Measurements from ENCODE around the gene BCAS4.
"Not testable (repeated sequence)": the region's sequence is repeated elsewhere in the genome, so short reads cannot be mapped to it uniquely, and the experiment has no call there.

The BCAS4 gene

DNA sequence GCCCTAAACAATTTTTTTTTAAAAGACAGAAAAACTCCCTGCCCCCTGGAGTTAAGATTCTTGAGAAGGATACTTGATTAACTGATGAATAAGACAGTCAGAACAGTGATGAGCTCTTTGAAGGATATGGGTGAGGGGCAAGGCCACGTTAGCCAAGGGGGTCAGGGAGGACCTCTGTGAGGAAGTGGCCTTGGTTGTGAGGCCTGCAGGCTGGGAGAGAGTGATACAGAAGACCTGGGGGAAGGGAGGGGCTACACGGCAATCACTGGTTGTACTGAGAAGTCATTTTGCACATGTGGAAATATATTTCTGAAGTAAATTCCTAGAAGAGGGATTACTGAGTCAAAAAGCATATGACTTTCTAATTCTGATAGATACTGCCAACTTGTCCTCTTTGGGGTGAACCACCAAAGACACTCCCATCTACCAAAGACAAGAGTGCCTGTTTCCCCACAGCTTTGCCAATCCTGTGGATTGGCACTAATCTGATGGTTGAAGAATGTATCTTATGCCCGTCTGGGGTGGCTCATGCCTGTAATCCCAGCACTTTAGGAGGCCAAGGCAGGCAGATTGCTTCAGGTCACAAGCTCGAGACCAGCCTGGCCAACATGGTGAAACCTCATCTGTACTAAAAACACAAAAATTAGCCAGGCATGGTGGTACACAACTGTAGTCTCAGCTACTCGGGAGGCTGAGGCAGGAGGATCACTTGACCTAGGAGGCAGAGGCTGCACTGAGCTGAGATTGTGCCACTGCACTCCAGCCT lies 22.3 kb upstream of the BCAS4 start:
- H3K27ac Mint-ChIP-seq, result no peak overlapping the region

DNA sequence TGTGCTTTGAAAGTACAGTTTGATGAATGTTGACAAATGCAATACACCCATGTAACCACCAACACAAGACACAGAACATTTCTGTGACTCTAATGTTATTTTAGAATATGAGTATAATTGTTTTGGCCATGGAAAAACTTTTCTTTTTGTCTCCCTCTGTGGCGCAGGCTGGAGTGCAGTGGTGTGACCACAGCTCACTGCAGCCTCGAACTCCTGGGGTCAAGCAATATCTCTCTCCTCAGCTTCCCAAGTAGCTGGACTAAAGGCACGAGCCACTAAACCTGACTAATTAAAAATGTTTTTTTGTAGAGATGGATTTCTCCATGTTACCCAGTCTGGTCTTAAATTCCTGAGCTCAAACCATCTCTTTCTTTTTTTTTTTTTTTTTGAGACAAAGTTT lies 20.3 kb upstream of the BCAS4 start:
- Mint-ChIP-seq H3K4me1 (peaks cover 5% of the 10 kb centered on the region), H3K9me3 (no peaks in the 10 kb centered on the region), H3K27me3 (ENCODE audit: low read depth, poor library complexity) (peaks cover 17% of the 10 kb centered on the region), H3K4me3 (no peak overlapping the region), H3K27ac (no peak overlapping the region), H3K36me3 (ENCODE audit: low read depth) (no peaks in the 10 kb centered on the region)
- TF ChIP-seq, protein P1, sequence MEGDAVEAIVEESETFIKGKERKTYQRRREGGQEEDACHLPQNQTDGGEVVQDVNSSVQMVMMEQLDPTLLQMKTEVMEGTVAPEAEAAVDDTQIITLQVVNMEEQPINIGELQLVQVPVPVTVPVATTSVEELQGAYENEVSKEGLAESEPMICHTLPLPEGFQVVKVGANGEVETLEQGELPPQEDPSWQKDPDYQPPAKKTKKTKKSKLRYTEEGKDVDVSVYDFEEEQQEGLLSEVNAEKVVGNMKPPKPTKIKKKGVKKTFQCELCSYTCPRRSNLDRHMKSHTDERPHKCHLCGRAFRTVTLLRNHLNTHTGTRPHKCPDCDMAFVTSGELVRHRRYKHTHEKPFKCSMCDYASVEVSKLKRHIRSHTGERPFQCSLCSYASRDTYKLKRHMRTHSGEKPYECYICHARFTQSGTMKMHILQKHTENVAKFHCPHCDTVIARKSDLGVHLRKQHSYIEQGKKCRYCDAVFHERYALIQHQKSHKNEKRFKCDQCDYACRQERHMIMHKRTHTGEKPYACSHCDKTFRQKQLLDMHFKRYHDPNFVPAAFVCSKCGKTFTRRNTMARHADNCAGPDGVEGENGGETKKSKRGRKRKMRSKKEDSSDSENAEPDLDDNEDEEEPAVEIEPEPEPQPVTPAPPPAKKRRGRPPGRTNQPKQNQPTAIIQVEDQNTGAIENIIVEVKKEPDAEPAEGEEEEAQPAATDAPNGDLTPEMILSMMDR (IDR thresholded peaks at IDR 0.05), result no peak
- DNase-seq, result no peak

More for the DNA sequence above, 22.3 kb upstream of the BCAS4 start:
- Mint-ChIP-seq H3K9me3 (no peaks in the 10 kb centered on the region), H3K27me3 (ENCODE audit: low read depth, poor library complexity) (peaks cover 7% of the 10 kb centered on the region), H3K36me3 (ENCODE audit: low read depth) (no peaks in the 10 kb centered on the region), H3K4me1 (peaks cover 10% of the 10 kb centered on the region), H3K4me3 (no peak overlapping the region)
- TF ChIP-seq, protein P1 (IDR thresholded peaks at IDR 0.05), result no peak
- DNase-seq, result no peak

- H3K4me3 Mint-ChIP-seq, result no peak overlapping the region
Measured at GRCh38 chr20:50776122-50776817, 18.6 kb upstream of the BCAS4 start.

DNA sequence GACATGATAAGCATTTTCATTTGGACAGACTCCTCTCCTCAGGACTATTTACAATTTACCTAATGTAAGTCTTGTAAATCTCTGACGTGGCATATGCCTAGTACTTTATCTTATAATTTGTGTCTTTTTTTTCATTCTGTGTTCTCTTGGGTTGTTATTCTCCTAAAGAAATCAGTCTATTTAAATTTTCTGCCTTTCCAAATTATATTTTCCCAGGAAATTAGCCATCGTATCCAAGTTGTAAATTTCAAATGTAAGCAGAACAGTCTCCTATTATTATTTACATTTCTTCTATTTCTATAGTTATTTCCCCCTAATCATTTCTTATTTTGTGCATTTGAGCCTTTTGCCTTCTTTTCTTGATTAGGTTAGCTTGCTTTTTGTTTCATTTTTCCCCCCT lies 17.5 kb upstream of the BCAS4 start:
- Mint-ChIP-seq H3K27ac (no peak overlapping the region), H3K27me3 (ENCODE audit: low read depth, poor library complexity) (peaks cover 17% of the 10 kb centered on the region), H3K9me3 (no peaks in the 10 kb centered on the region), H3K4me3 (no peak overlapping the region), H3K4me1 (peaks cover 5% of the 10 kb centered on the region), H3K36me3 (ENCODE audit: low read depth) (no peaks in the 10 kb centered on the region)
- TF ChIP-seq, protein P1 (IDR thresholded peaks at IDR 0.05), result no peak
- no peak for DNase-seq

More at GRCh38 chr20:50776122-50776817, 18.6 kb upstream of the BCAS4 start:
- peaks cover 17% of the 10 kb centered on the region for H3K27me3 Mint-ChIP-seq (ENCODE audit: low read depth, poor library complexity)
- no peaks in the 10 kb centered on the region for H3K36me3 Mint-ChIP-seq (ENCODE audit: low read depth)
- H3K4me1 Mint-ChIP-seq, result peaks cover 5% of the 10 kb centered on the region
- DNase-seq, result no peak
- H3K9me3 Mint-ChIP-seq, result no peaks in the 10 kb centered on the region
- TF ChIP-seq, protein P1 (IDR thresholded peaks at IDR 0.05), result no peak
- peak overlapping the region; percentile 19 for H3K27ac Mint-ChIP-seq

- H3K4me1 Mint-ChIP-seq; H3K36me3 Mint-ChIP-seq (ENCODE audit: low read depth); H3K9me3 Mint-ChIP-seq; DNase-seq; H3K4me3 Mint-ChIP-seq; H3K27ac Mint-ChIP-seq: not testable (repeated sequence)
- peaks cover 17% of the 10 kb centered on the region for H3K27me3 Mint-ChIP-seq (ENCODE audit: low read depth, poor library complexity)
Measured at GRCh38 chr20:50778994-50779393, 15.9 kb upstream of the BCAS4 start.

GRCh38 chr20:50783390-50783789 lies 11.5 kb upstream of the BCAS4 start:
- H3K4me1 Mint-ChIP-seq, result peaks cover 13% of the 10 kb centered on the region

More at GRCh38 chr20:50783390-50783789, 11.5 kb upstream of the BCAS4 start:
- Mint-ChIP-seq H3K9me3 (peaks cover 4% of the 10 kb centered on the region), H3K4me3 (no peak overlapping the region), H3K36me3 (ENCODE audit: low read depth) (no peaks in the 10 kb centered on the region), H3K27me3 (ENCODE audit: low read depth, poor library complexity) (peaks cover 10% of the 10 kb centered on the region), H3K27ac (no peak overlapping the region)
- TF ChIP-seq, protein P1 (IDR thresholded peaks at IDR 0.05), result no peak
- DNase-seq, result no peak

Data from nephron progenitor cell (in vitro differentiated cells).